HT1080 (cell line): ENCODE data around the gene UXS1. TPM values are rescaled to one million over a fixed set of nuclear protein-coding genes. Genes with fewer than 3 reads are reported as not detected.

Source experiments
- DNase-seq: peaks from one replicate; pipeline ENCODE4 v3.0.0-alpha.2; 2015; ENCODE audit warnings: low read depth
- total RNA-seq: library from RNA; depleted of rRNA; stranded (reverse); fragments of >200 nt; shearing (Covaris generic); gene quantifications from 2 replicates; pipeline ENCODE4 v1.2.3, GENCODE V29; 2014

The UXS1 gene
- total RNA-seq, 1 experiment from 2014 or later = 38.0 TPM

GRCh38 chr2:106189764-106190468, 4.2 kb downstream of the UXS1 start:
- DNase-seq = no peak

GRCh38 chr2:106189325-106189724, 4.8 kb downstream of the UXS1 start:
- no peak for DNase-seq

GRCh38 chr2:106187273-106187891, 6.7 kb downstream of the UXS1 start:
- no peak for DNase-seq

- no peak for DNase-seq
Observed at GRCh38 chr2:106185475-106186184, 8.5 kb downstream of the UXS1 start.

GRCh38 chr2:106184857-106185256, 9.2 kb downstream of the UXS1 start:
- no peak for DNase-seq

- DNase-seq = no peak
Observed at GRCh38 chr2:106184394-106184793, 9.7 kb downstream of the UXS1 start.

- no peak for DNase-seq
Observed at GRCh38 chr2:106183101-106183696, 10.9 kb downstream of the UXS1 start.

- DNase-seq = no peak
Observed at GRCh38 chr2:106181064-106181463, 13.0 kb downstream of the UXS1 start.

- no peak for DNase-seq
Observed at GRCh38 chr2:106180602-106181001, 13.5 kb downstream of the UXS1 start.

- DNase-seq = no peak
Observed at GRCh38 chr2:106178716-106179115, 15.4 kb downstream of the UXS1 start.

GRCh38 chr2:106177581-106177980, 16.5 kb downstream of the UXS1 start:
- no peak for DNase-seq

- DNase-seq = no peak
Observed at GRCh38 chr2:106176446-106177099, 17.5 kb downstream of the UXS1 start.

- no peak for DNase-seq
Observed at GRCh38 chr2:106175086-106175850, 18.8 kb downstream of the UXS1 start.

- DNase-seq = no peak
Observed at GRCh38 chr2:106174056-106174455, 20.0 kb downstream of the UXS1 start.

GRCh38 chr2:106172649-106173048, 21.5 kb downstream of the UXS1 start:
- DNase-seq = no peak

- DNase-seq = no peak
Observed at GRCh38 chr2:106168657-106169056, 25.4 kb downstream of the UXS1 start.

GRCh38 chr2:106167067-106167466, 27.0 kb downstream of the UXS1 start:
- no peak for DNase-seq

GRCh38 chr2:106165561-106165960, 28.5 kb downstream of the UXS1 start:
- no peak for DNase-seq

- DNase-seq = no peak
Observed at GRCh38 chr2:106165029-106165428, 29.1 kb downstream of the UXS1 start.

- no peak for DNase-seq
Observed at GRCh38 chr2:106163948-106164545, 30.1 kb downstream of the UXS1 start.
